ENCODE results near the gene VPS37B.

The VPS37B gene

DNA sequence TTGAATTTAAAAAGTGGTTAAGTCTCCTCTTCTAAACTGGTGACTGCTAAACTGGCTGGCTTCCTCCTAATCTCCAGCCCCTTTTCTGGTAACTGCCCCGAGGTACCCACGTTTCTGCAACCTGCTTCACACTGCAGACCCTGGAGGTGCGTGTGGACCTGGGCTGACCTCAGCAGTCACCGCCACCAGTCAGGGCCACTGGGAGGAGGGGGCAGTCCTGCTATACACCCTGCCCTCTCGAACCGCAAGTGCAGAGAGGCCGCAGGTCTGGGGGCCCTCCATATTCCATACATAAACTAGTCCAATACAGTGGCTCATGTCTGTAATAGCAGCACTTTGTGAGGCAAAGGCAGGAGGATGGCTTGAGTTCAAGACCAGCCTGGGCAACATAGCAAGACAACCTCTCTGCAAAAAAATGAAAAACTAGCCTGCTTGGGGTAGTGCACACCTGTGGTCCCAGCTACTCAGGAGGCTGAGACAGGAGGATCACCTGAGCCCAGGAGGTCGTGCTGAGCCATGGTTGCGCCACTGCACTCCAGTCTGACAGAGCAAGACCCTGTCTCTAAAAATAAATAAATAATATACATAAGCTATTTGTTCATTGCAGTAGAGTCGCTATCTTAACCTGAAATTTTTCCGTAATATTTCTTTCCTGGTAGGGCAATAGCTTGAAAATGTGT, 25.6 kb downstream of the VPS37B start:
- Mint-ChIP-seq H3K4me3 (peak overlapping the region; percentile 90), H3K27ac (peak overlapping the region; percentile 74), H3K36me3 (peaks cover 17% of the 10 kb centered on the region), H3K27me3 (no peaks in the 10 kb centered on the region), H3K9me3 (no peaks in the 10 kb centered on the region), H3K4me1 (peaks cover 48% of the 10 kb centered on the region)
- DNase-seq (ENCODE audit: low spot score in 2 of 2) (no peak), ATAC-seq (ENCODE audit: low read depth) (no peak)

GRCh38 chr12:122869207-122869973, 26.5 kb downstream of the VPS37B start:
- Mint-ChIP-seq H3K4me1 (peaks cover 51% of the 10 kb centered on the region), H3K27me3 (no peaks in the 10 kb centered on the region), H3K9me3 (no peaks in the 10 kb centered on the region), H3K27ac (peak overlapping the region; percentile 68), H3K4me3 (peak overlapping the region; percentile 53), H3K36me3 (peaks cover 17% of the 10 kb centered on the region)
- ATAC-seq (ENCODE audit: low read depth) (no peak), DNase-seq (ENCODE audit: low spot score in 2 of 2) (no peak)

DNA sequence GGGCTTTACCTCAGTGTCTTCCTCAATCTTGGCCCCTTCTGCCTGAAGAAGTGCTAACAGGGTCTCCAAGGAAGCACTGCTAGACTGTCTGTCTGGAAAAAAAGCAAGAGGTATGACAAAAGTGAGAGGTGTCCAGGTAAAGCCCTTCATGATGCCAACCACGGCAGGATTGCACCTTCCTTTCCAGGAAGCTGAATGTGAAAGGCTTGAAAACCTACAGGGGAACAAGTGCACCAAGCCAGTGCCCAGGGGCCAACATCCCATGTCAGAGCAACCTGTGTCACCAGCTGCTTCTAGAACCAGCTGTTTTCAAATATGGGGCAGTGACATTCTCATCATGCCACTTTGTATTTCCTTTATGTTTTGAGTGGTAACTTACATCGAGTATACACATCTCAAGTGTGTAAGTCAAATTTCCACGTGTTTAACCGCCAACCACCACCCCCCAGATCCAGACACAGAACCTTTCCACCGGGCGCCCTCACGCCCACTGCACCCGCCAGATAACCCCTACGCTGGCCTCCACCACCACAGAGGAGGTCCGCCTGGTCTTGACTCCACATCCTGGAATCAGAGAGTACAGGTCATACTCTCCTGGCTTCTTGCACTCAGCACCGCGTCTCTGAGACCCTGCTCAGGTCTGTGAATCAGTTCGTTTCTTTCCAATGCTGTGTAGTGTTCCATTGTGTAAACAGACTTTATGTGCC, 27.3 kb downstream of the VPS37B start:
- H3K27ac Mint-ChIP-seq, result peak overlapping the region; percentile 68
- DNase-seq (ENCODE audit: low spot score in 2 of 2) (no peak), ATAC-seq (ENCODE audit: low read depth) (no peak)
- peaks cover 45% of the 10 kb centered on the region for H3K4me1 Mint-ChIP-seq
- H3K4me3 Mint-ChIP-seq, result no peak overlapping the region
- H3K36me3 Mint-ChIP-seq, result peaks cover 17% of the 10 kb centered on the region
- H3K27me3 Mint-ChIP-seq, result no peaks in the 10 kb centered on the region
- no peaks in the 10 kb centered on the region for H3K9me3 Mint-ChIP-seq

DNA sequence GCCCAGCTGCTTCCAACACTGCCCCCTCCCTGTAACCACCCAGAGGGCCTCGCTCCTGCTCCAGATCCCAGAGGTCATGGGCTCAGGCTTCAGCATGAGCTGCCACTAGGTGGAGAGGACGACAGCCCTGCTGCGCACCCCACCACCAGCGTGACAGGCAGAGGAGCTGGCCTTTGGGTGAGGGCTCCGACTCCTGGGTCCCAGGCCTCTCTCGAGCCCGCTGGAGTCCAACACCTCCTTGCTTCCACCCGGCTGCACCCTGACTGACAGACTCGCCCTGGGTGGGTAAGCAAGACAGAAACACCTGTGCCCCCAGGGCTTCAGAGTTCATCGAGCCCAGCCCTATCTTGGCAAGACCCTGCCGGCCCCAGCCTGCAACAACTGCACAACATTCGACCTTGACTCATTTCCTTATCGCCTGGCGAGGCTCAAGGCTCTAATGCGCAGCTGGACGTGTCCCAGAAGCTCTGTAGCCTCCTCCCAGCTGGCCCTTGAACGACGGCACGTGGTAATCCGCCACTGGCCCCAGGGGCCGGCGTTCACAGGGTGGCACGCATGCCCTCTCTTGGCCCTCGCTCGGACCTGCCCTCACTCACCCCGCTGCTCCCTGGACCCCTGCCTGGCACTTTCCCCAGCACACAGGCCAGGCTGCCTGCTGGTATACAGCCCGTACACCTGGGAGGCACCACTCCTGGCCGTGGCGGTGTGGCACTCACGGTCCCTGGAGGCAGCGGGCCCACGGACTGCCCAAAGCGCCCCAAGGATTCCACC, 28.0 kb downstream of the VPS37B start:
- H3K9me3 Mint-ChIP-seq, result no peaks in the 10 kb centered on the region
- peaks cover 42% of the 10 kb centered on the region for H3K4me1 Mint-ChIP-seq
- peaks cover 17% of the 10 kb centered on the region for H3K36me3 Mint-ChIP-seq
- H3K27ac Mint-ChIP-seq, result peak overlapping the region; percentile 68
- DNase-seq (ENCODE audit: low spot score in 2 of 2) (no peak), ATAC-seq (ENCODE audit: low read depth) (no peak)
- H3K4me3 Mint-ChIP-seq, result no peak overlapping the region
- H3K27me3 Mint-ChIP-seq, result no peaks in the 10 kb centered on the region

DNA sequence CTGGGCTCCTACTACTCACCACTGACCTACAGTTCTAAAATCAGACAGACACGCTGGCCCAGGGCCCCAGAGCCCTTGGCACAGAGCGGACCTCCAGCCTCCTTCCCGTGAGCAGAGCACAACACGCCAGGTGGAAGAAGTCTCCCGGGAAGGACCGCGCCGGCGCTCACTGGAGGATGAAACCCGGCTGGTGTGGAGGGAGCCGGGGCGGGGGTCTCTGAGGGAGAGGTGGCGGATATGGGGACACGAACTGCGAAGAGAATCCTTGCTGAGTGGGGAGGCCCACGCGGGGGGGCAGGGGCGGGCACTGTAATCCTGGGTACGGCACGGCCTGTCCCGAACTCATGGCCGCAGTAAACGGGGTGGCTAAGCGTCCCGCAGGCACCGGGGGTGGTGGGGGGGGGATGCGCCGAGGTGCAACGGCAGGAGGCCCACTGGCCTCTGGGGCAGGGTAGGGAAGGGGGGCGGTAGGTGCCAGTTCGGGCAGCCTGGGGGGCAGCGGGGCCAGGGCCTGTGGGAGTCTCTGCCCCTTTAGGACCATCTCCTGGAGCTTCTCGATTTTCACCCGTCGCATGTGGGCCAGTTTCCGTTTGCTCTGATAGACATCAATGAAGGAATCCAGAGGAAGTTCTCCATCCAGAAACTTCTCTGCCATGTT, 28.8 kb downstream of the VPS37B start:
- ATAC-seq (ENCODE audit: low read depth), result no peak
- Mint-ChIP-seq H3K27me3 (no peaks in the 10 kb centered on the region), H3K4me3 (no peak overlapping the region), H3K27ac (no peak overlapping the region), H3K4me1 (peaks cover 42% of the 10 kb centered on the region), H3K9me3 (no peaks in the 10 kb centered on the region), H3K36me3 (peaks cover 17% of the 10 kb centered on the region)
- DNase-seq (ENCODE audit: low spot score in 2 of 2), result no peak

- H3K4me3 Mint-ChIP-seq, result no peak overlapping the region
- no peak for ATAC-seq (ENCODE audit: low read depth)
- H3K27ac Mint-ChIP-seq, result no peak overlapping the region
These were observed 29.5 kb downstream of the VPS37B start for GRCh38 chr12:122866379-122866778.

GRCh38 chr12:122865268-122866231, 30.4 kb downstream of the VPS37B start:
- no peaks in the 10 kb centered on the region for H3K9me3 Mint-ChIP-seq
- peak overlapping the region; percentile 62 for H3K27ac Mint-ChIP-seq
- H3K27me3 Mint-ChIP-seq, result no peaks in the 10 kb centered on the region
- ATAC-seq (ENCODE audit: low read depth), result peak; percentile 50
- peaks cover 15% of the 10 kb centered on the region for H3K36me3 Mint-ChIP-seq
- no peak overlapping the region for H3K4me3 Mint-ChIP-seq
- DNase-seq (ENCODE audit: low spot score in 2 of 2), result no peak
- peaks cover 34% of the 10 kb centered on the region for H3K4me1 Mint-ChIP-seq

More at GRCh38 chr12:122866379-122866778, 29.5 kb downstream of the VPS37B start:
- no peaks in the 10 kb centered on the region for H3K9me3 Mint-ChIP-seq
- no peaks in the 10 kb centered on the region for H3K27me3 Mint-ChIP-seq
- H3K36me3 Mint-ChIP-seq, result peaks cover 17% of the 10 kb centered on the region
- H3K4me1 Mint-ChIP-seq, result peaks cover 37% of the 10 kb centered on the region
- DNase-seq (ENCODE audit: low spot score in 2 of 2), result no peak

DNA sequence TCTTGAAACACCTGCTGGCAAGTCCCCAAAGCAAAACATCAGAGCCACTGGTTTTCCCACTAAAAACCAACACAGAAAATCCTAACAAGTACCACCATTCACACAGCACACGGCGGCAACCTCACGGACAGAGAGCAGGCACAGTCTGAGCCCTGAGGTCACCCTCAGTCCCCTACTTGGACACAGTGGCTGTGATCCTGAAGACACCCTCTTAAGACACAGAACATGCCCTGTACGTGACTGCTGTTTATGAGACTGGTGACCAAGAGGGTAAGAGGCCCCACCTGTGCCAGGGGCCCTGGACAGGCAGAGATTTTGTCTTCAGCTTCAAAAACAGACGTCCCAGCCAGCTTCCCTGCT, 31.1 kb downstream of the VPS37B start:
- H3K27me3 Mint-ChIP-seq, result no peaks in the 10 kb centered on the region
- H3K4me3 Mint-ChIP-seq, result no peak overlapping the region
- H3K9me3 Mint-ChIP-seq, result no peaks in the 10 kb centered on the region
- no peak for ATAC-seq (ENCODE audit: low read depth)
- H3K27ac Mint-ChIP-seq, result peak overlapping the region; percentile 62
- peaks cover 15% of the 10 kb centered on the region for H3K36me3 Mint-ChIP-seq
- H3K4me1 Mint-ChIP-seq, result peaks cover 34% of the 10 kb centered on the region
- no peak for DNase-seq (ENCODE audit: low spot score in 2 of 2)

- Mint-ChIP-seq H3K4me3 (peak overlapping the region; percentile 44), H3K9me3 (no peaks in the 10 kb centered on the region), H3K27me3 (no peaks in the 10 kb centered on the region), H3K36me3 (peaks cover 7% of the 10 kb centered on the region), H3K27ac (peak overlapping the region; percentile 31), H3K4me1 (peaks cover 23% of the 10 kb centered on the region)
- ATAC-seq (ENCODE audit: low read depth) (peak; percentile 52), DNase-seq (ENCODE audit: low spot score in 2 of 2) (no peak)
These were observed 32.8 kb downstream of the VPS37B start for GRCh38 chr12:122862872-122863701.

GRCh38 chr12:122862110-122862634, 33.8 kb downstream of the VPS37B start:
- Mint-ChIP-seq H3K27ac (peak overlapping the region; percentile 65), H3K4me1 (peaks cover 22% of the 10 kb centered on the region), H3K27me3 (no peaks in the 10 kb centered on the region), H3K9me3 (no peaks in the 10 kb centered on the region), H3K4me3 (no peak overlapping the region), H3K36me3 (peaks cover 9% of the 10 kb centered on the region)
- ATAC-seq (ENCODE audit: low read depth) (no peak), DNase-seq (ENCODE audit: low spot score in 2 of 2) (no peak)

DNA sequence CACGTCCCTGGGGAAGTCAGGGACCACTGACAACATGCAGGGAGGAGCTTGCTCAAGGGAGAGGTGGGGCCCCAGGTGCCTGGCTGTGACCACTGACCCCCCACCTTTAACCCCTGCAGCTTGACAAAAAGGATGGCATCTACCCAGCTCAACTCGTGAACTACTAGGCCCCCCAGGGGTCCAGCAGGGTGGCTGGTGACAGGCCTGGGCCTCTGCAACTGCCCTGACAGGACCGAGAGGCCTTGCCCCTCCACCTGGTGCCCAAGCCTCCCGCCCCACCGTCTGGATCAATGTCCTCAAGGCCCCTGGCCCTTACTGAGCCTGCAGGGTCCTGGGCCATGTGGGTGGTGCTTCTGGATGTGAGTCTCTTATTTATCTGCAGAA, 34.3 kb downstream of the VPS37B start:
- Mint-ChIP-seq H3K4me1 (peaks cover 18% of the 10 kb centered on the region), H3K36me3 (peaks cover 6% of the 10 kb centered on the region), H3K27me3 (no peaks in the 10 kb centered on the region), H3K27ac (no peak overlapping the region), H3K4me3 (no peak overlapping the region), H3K9me3 (no peaks in the 10 kb centered on the region)
- DNase-seq (ENCODE audit: low spot score in 2 of 2) (no peak), ATAC-seq (ENCODE audit: low read depth) (no peak)

All from memory B cell (primary cell).